GM12875 (cell line): ENCODE measurements around the gene PTBP1.

ENCODE experiments used
- H3K4me3 ChIP-seq: one replicate; pipeline ENCODE4 v1.5.1; 2011; ENCODE audit warnings: low read depth, low read length, control low read depth
- CTCF ChIP-seq: IDR thresholded peaks from 2 replicates; pipeline ENCODE4 v1.5.1; 2011; ENCODE audit warnings: low read depth, mild to moderate bottlenecking, control low read depth, inconsistent platforms, low read length, moderate library complexity, borderline replicate concordance; ENCODE audit not compliant: insufficient read depth

Gene PTBP1

GRCh38 chr19:812049-812746 is 14.9 kb downstream of the PTBP1 start:
- H3K4me3 ChIP-seq, result no peak overlapping the region
- TF ChIP-seq CTCF, result no peak

- no peak for TF ChIP-seq CTCF
Measured at GRCh38 chr19:812747-813218, 15.5 kb downstream of the PTBP1 start.

GRCh38 chr19:813219-814151 is 16.2 kb downstream of the PTBP1 start:
- no peak for TF ChIP-seq CTCF
- no peak overlapping the region for H3K4me3 ChIP-seq

More at GRCh38 chr19:812747-813218, 15.5 kb downstream of the PTBP1 start:
- H3K4me3 ChIP-seq, result no peak overlapping the region

- H3K4me3 ChIP-seq, result no peak overlapping the region
- TF ChIP-seq CTCF, result no peak
Measured at GRCh38 chr19:814152-815078, 17.2 kb downstream of the PTBP1 start.

GRCh38 chr19:815079-815774 is 18.0 kb downstream of the PTBP1 start:
- no peak overlapping the region for H3K4me3 ChIP-seq
- TF ChIP-seq CTCF, result no peak
